ENCODE data around the gene DNAAF3.

GRCh38 chr19:55115446-55116065 is 50.9 kb downstream of the DNAAF3 start:
- no peak for TF ChIP-seq CTCF (IDR thresholded peaks at IDR 0.05; ENCODE audit: borderline replicate concordance, extremely low read depth, low read length, poor library complexity, severe bottlenecking)
- no peak for TF ChIP-seq EZH2 (IDR thresholded peaks at IDR 0.05; ENCODE audit: borderline replicate concordance, low read depth, low read length, severe bottlenecking)
